ENCODE data around the gene PRDM16. TPM values are rescaled to one million over a fixed set of nuclear protein-coding genes. Genes with fewer than 3 reads are reported as not detected.

The PRDM16 gene
- total RNA-seq, 1 experiment from 2014 or later: 0.04 TPM

GRCh38 chr1:3332043-3332442, 263.0 kb downstream of the PRDM16 start:
- BruUV-seq (replicated peaks): no TSS peak
- TF ChIP-seq EZH2phosphoT487 (IDR thresholded peaks at IDR 0.05; ENCODE audit: borderline replicate concordance, low read length) (no peak), EZH2 (IDR thresholded peaks at IDR 0.05; ENCODE audit: low read length, unreplicated experiment) (no peak)
- TF ChIP-seq, protein P1, sequence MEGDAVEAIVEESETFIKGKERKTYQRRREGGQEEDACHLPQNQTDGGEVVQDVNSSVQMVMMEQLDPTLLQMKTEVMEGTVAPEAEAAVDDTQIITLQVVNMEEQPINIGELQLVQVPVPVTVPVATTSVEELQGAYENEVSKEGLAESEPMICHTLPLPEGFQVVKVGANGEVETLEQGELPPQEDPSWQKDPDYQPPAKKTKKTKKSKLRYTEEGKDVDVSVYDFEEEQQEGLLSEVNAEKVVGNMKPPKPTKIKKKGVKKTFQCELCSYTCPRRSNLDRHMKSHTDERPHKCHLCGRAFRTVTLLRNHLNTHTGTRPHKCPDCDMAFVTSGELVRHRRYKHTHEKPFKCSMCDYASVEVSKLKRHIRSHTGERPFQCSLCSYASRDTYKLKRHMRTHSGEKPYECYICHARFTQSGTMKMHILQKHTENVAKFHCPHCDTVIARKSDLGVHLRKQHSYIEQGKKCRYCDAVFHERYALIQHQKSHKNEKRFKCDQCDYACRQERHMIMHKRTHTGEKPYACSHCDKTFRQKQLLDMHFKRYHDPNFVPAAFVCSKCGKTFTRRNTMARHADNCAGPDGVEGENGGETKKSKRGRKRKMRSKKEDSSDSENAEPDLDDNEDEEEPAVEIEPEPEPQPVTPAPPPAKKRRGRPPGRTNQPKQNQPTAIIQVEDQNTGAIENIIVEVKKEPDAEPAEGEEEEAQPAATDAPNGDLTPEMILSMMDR (conservative IDR thresholded peaks at IDR 0.05; ENCODE audit: low read depth, low read length): no peak
- H3K27ac ChIP-seq (ENCODE audit: low read length): no peak overlapping the region
- intact Hi-C loops (cut with micrococcal nuclease): no loop called here
- POLR2A ChIA-PET (ENCODE audit: unreplicated experiment): interaction anchor here (0.7 kb wide), 1 partner anchor 95 kb away, joined by 3 read pairs; no protein-coding TSS in a partner anchor
- peaks cover 85% of the 10 kb centered on the region for H3K27me3 ChIP-seq (ENCODE audit: low read length)
- H3K4me3 ChIP-seq (ENCODE audit: low read length): no peak overlapping the region
- DNase-seq (no peak), ATAC-seq (no peak)
- no peaks in the 10 kb centered on the region for H4K20me1 ChIP-seq (ENCODE audit: low read length)
- H3F3A ChIP-seq (ENCODE audit: low read length, unreplicated experiment): no peaks in the 10 kb centered on the region
- 0 out of 2 replicates have a peak, but pooled peaks cover 4% of the 10 kb centered on the region for H3K9me3 ChIP-seq (ENCODE audit: low read length)
- no peak overlapping the region for H2AFZ ChIP-seq (ENCODE audit: low read length)
- H3K79me2 ChIP-seq (ENCODE audit: low read length): no peaks in the 10 kb centered on the region
- H3K4me1 ChIP-seq (ENCODE audit: insufficient read depth, low read length): no peaks in the 10 kb centered on the region
- H3K9me2 ChIP-seq (replicated peaks; ENCODE audit: low read length): no peaks in the 10 kb centered on the region
- CTCF ChIA-PET: no interaction called here
- H3K9ac ChIP-seq (ENCODE audit: low read length): no peak overlapping the region
- H3K4me2 ChIP-seq (ENCODE audit: low read length): no peak overlapping the region
- H3K36me3 ChIP-seq (ENCODE audit: low read depth, low read length): no peaks in the 10 kb centered on the region

- DNase-seq (no peak), ATAC-seq (no peak)
- Histone ChIP-seq H3F3A (ENCODE audit: low read length, unreplicated experiment) (no peaks in the 10 kb centered on the region), H2AFZ (ENCODE audit: low read length) (no peak overlapping the region), H3K27ac (ENCODE audit: low read length) (no peak overlapping the region), H3K27me3 (ENCODE audit: low read length) (peaks cover 84% of the 10 kb centered on the region), H4K20me1 (ENCODE audit: low read length) (no peaks in the 10 kb centered on the region), H3K9ac (ENCODE audit: low read length) (no peak overlapping the region), H3K36me3 (ENCODE audit: low read depth, low read length) (no peaks in the 10 kb centered on the region), H3K4me1 (ENCODE audit: insufficient read depth, low read length) (no peaks in the 10 kb centered on the region), H3K4me2 (ENCODE audit: low read length) (no peak overlapping the region), H3K9me2 (replicated peaks; ENCODE audit: low read length) (no peaks in the 10 kb centered on the region), H3K79me2 (ENCODE audit: low read length) (no peaks in the 10 kb centered on the region), H3K9me3 (ENCODE audit: low read length) (0 out of 2 replicates have a peak, but pooled peaks cover 4% of the 10 kb centered on the region), H3K4me3 (ENCODE audit: low read length) (no peak overlapping the region)
- intact Hi-C loops (cut with micrococcal nuclease): no loop called here
- ChIA-PET POLR2A (ENCODE audit: unreplicated experiment) (no interaction called here), CTCF (no interaction called here)
- BruUV-seq (replicated peaks): no TSS peak
- TF ChIP-seq EZH2phosphoT487 (IDR thresholded peaks at IDR 0.05; ENCODE audit: borderline replicate concordance, low read length) (no peak), EZH2 (IDR thresholded peaks at IDR 0.05; ENCODE audit: low read length, unreplicated experiment) (no peak)
- TF ChIP-seq, protein P1 (conservative IDR thresholded peaks at IDR 0.05; ENCODE audit: low read depth, low read length): no peak
Measured at GRCh38 chr1:3332662-3333061, 263.7 kb downstream of the PRDM16 start.

GRCh38 chr1:3333903-3334302, 264.9 kb downstream of the PRDM16 start:
- intact Hi-C loops (cut with micrococcal nuclease): no loop called here
- H3K4me3 ChIP-seq (ENCODE audit: low read length): no peak overlapping the region
- ChIA-PET POLR2A (ENCODE audit: unreplicated experiment) (no interaction called here), CTCF (no interaction called here)
- H3K9me3 ChIP-seq (ENCODE audit: low read length): 0 out of 2 replicates have a peak, but pooled peaks cover 4% of the 10 kb centered on the region
- no peaks in the 10 kb centered on the region for H3K9me2 ChIP-seq (replicated peaks; ENCODE audit: low read length)
- DNase-seq: no peak
- no peak overlapping the region for H3K4me2 ChIP-seq (ENCODE audit: low read length)
- ATAC-seq: no peak
- no TSS peak for BruUV-seq (replicated peaks)
- H4K20me1 ChIP-seq (ENCODE audit: low read length): no peaks in the 10 kb centered on the region
- H3K9ac ChIP-seq (ENCODE audit: low read length): no peak overlapping the region
- H3K36me3 ChIP-seq (ENCODE audit: low read depth, low read length): no peaks in the 10 kb centered on the region
- H3K79me2 ChIP-seq (ENCODE audit: low read length): no peaks in the 10 kb centered on the region
- H2AFZ ChIP-seq (ENCODE audit: low read length): no peak overlapping the region
- no peak overlapping the region for H3K27ac ChIP-seq (ENCODE audit: low read length)
- H3F3A ChIP-seq (ENCODE audit: low read length, unreplicated experiment): no peaks in the 10 kb centered on the region
- no peaks in the 10 kb centered on the region for H3K4me1 ChIP-seq (ENCODE audit: insufficient read depth, low read length)
- TF ChIP-seq, protein P1 (conservative IDR thresholded peaks at IDR 0.05; ENCODE audit: low read depth, low read length): no peak
- TF ChIP-seq EZH2 (IDR thresholded peaks at IDR 0.05; ENCODE audit: low read length, unreplicated experiment) (no peak), EZH2phosphoT487 (IDR thresholded peaks at IDR 0.05; ENCODE audit: borderline replicate concordance, low read length) (no peak)
- peaks cover 81% of the 10 kb centered on the region for H3K27me3 ChIP-seq (ENCODE audit: low read length)
